Vagina (tissue), 2 donors: ENCODE data around the gene TRMU. TPM values are rescaled to one million over a fixed set of nuclear protein-coding genes. Genes with fewer than 3 reads are reported as not detected.

Experiments used
- DNase-seq, 2 donors: peaks; one replicate each; pipeline ENCODE4 v3.0.0-alpha.2; 2017; ENCODE audit errors: extremely low spot score in 2 of 2
- H3K27ac ChIP-seq: fragments of 200-600 bp; sonication (generic); one replicate; pipeline ENCODE4 v1.5.1; 2019
- H3K27me3 ChIP-seq: fragments of 200-600 bp; sonication (generic); one replicate; pipeline ENCODE4 v1.5.1; 2019
- H3K36me3 ChIP-seq, 2 donors: fragments of 200-600 bp; sonication (generic); one replicate each; pipeline ENCODE4 v1.5.1; 2017 to 2019
- H3K4me1 ChIP-seq: fragments of 200-600 bp; sonication (generic); one replicate; pipeline ENCODE4 v1.5.1; 2019
- H3K4me3 ChIP-seq, 2 donors: fragments of 200-600 bp; sonication (generic); 1 replicate in 1 of 2; 2 replicates in 1 of 2; pipeline ENCODE4 v1.5.1; 2016 to 2019
- H3K9me3 ChIP-seq: fragments of 200-600 bp; sonication (generic); one replicate; pipeline ENCODE4 v1.5.1; 2019
- POLR2A ChIP-seq, 2 donors: fragments of 450-650 bp; IDR thresholded peaks; one replicate each; pipeline ENCODE4 v1.6.1; 2017; ENCODE audit warnings: antibody characterized with exemption in 2 of 2, mild to moderate bottlenecking in 2 of 2, moderate library complexity in 2 of 2
- POLR2AphosphoS5 ChIP-seq, 2 donors: sonication (generic); formaldehyde crosslinking; IDR thresholded peaks; one replicate each; pipeline ENCODE4 v1.9.0; 2017; ENCODE audit warnings: antibody characterized with exemption in 2 of 2, mild to moderate bottlenecking in 2 of 2, low read depth in 1 of 2; ENCODE audit not compliant: insufficient read depth in 1 of 2
- intact Hi-C: fragments of 100-400 bp; cut with DNase I; formaldehyde crosslinking; loops from one replicate; pipeline ENCODE4 v1.15.1; 2023
- total RNA-seq: library from RNA; depleted of rRNA; stranded (reverse); fragments of >200 nt; gene quantifications from one replicate; pipeline ENCODE4 v1.2.3, GENCODE V29; 2016
- TF ChIP-seq, protein P1 (sequence below), 3 experiments: fragments of 450-650 bp in 2 of 3; fragments of 200-600 bp in 1 of 3; sonication (generic) in 1 of 3; IDR thresholded peaks; one replicate each; pipeline ENCODE4 v1.5.1; 2017 to 2019; ENCODE audit warnings: antibody characterized with exemption in 3 of 3, mild to moderate bottlenecking in 2 of 3, moderate library complexity in 2 of 3

Gene TRMU
- total RNA-seq, 1 donor from 2014 or later, result 37.1 TPM

DNA sequence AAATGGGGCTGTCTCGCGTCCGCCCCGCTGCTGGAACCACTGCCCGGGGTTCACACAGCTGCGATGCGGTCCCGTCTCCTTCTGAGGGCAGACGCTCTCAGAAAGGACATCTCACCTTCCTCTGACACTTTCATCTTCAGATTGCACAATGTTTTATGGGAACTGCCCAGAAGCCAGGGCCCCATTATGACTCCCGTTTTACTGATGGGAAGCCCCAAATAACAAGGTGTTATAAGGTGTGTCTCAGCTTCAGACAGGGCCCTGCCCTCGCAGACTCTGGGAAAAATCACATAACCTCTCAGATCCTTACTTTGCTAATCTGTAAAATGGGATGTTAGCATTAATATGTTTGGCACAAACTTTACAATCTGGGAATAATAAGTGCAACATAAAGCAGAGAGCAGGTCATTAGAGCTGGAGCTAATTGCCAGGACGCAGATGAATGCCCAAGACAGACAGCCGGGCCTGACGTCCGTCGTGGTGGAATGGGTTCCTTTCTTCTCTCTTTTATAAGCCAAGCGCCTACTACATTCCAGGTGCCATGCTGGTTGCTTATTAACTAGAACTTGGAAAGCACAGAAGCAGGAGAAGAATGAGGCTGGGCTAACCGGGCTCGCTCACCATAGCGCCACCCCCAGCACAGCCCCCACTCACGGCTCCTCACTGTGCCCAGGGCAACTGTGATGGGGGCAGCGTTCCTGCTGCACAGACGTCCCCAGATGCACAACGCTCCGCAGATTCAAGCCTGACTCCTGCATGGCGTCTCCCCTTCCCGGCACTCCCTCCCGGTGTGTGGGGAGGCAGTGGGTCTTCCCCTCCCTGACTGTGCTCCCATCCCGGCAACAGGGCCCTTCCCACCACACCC, 43.8 kb downstream of the TRMU start:
- Histone ChIP-seq H3K4me3 (no peak overlapping the region), H3K27ac (no peak overlapping the region), H3K36me3 (peaks cover 0 to 13% of the 10 kb centered on the region in 2 donors), H3K9me3 (no peaks in the 10 kb centered on the region), H3K27me3 (no peaks in the 10 kb centered on the region), H3K4me1 (peaks cover 6% of the 10 kb centered on the region)
- DNase-seq, result no peak
- intact Hi-C loops, result no loop called here
- TF ChIP-seq, protein P1, sequence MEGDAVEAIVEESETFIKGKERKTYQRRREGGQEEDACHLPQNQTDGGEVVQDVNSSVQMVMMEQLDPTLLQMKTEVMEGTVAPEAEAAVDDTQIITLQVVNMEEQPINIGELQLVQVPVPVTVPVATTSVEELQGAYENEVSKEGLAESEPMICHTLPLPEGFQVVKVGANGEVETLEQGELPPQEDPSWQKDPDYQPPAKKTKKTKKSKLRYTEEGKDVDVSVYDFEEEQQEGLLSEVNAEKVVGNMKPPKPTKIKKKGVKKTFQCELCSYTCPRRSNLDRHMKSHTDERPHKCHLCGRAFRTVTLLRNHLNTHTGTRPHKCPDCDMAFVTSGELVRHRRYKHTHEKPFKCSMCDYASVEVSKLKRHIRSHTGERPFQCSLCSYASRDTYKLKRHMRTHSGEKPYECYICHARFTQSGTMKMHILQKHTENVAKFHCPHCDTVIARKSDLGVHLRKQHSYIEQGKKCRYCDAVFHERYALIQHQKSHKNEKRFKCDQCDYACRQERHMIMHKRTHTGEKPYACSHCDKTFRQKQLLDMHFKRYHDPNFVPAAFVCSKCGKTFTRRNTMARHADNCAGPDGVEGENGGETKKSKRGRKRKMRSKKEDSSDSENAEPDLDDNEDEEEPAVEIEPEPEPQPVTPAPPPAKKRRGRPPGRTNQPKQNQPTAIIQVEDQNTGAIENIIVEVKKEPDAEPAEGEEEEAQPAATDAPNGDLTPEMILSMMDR (IDR thresholded peaks at IDR 0.05), result no peak
- TF ChIP-seq POLR2AphosphoS5 (IDR thresholded peaks at IDR 0.05; ENCODE audit: insufficient read depth in 1 of 2, low read depth in 1 of 2) (no peak), POLR2A (IDR thresholded peaks at IDR 0.05) (no peak)

DNA sequence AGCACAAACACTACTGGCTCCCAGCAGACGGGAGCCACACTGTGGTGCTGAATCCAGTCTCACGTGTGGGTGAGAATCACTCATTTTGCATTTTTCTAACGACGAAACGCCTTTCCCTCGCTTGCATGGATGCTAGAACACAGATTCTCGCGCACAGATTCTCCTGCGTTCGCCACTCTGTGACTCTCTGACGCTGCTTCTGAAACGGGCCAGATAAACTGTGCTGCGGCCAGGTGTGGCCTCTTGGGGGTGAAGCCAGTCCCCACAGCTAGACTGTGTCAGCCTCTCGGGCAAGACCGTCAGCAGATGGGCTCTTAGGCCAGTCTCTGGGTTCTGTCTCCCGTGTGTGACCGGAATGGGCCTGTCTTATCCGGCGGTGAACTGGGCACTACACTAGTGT, 44.6 kb downstream of the TRMU start:
- Histone ChIP-seq H3K4me3 (no peak overlapping the region), H3K4me1 (no peaks in the 10 kb centered on the region), H3K36me3 (peaks cover 0 to 13% of the 10 kb centered on the region in 2 donors), H3K27ac (no peak overlapping the region), H3K9me3 (no peaks in the 10 kb centered on the region), H3K27me3 (no peaks in the 10 kb centered on the region)
- TF ChIP-seq, protein P1 (IDR thresholded peaks at IDR 0.05), result no peak
- no peak for TF ChIP-seq POLR2AphosphoS5 (IDR thresholded peaks at IDR 0.05; ENCODE audit: insufficient read depth in 1 of 2, low read depth in 1 of 2)
- no peak for TF ChIP-seq POLR2A (IDR thresholded peaks at IDR 0.05)
- DNase-seq, result no peak
- intact Hi-C loops, result no loop called here

DNA sequence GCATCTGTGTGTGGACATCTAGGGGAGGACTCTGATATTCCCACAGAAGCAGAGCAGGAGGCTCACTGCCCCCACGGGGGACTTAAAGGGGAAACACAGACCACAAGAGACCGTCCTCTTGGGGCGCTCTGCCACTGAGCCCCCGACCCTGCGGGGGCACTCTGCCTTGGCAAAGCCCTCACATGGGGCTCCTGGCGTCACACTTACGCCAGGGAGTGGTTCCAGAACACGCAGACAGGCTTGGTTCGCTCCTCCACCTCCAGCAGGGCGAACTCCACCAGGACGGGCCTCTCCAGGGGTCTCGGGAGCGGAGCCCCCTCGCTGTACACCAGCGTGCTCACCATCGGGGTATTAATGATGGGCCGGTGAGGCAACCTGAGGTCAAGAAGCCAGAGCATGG, 45.1 kb downstream of the TRMU start:
- H3K36me3 ChIP-seq, result peaks cover 0 to 13% of the 10 kb centered on the region in 2 donors
- no peaks in the 10 kb centered on the region for H3K27me3 ChIP-seq
- H3K9me3 ChIP-seq, result no peaks in the 10 kb centered on the region
- H3K4me3 ChIP-seq, result no peak overlapping the region
- intact Hi-C loops, result no loop called here
- no peak overlapping the region for H3K27ac ChIP-seq
- TF ChIP-seq, protein P1 (IDR thresholded peaks at IDR 0.05), result no peak
- TF ChIP-seq POLR2A (IDR thresholded peaks at IDR 0.05), result no peak
- no peak for TF ChIP-seq POLR2AphosphoS5 (IDR thresholded peaks at IDR 0.05; ENCODE audit: insufficient read depth in 1 of 2, low read depth in 1 of 2)
- no peak for DNase-seq
- no peaks in the 10 kb centered on the region for H3K4me1 ChIP-seq

DNA sequence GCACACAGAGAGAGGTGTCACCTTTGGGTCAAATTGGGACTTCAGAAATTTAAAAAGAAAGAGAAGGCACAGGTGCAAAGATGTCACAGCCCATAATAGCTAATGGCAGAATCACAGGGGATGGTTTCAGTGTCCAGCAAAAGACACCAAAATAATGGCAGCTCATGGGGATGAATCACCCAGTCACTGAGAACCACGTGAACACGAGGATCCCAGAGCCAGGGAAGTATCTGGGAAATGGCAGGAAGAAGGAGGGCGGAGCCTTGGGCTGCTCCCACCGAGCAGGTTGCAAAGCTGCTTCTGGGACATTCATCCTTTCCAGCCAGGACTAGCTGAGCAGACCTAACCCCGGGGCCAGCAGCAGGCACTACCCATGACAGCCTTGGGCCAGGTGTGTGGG, 45.6 kb downstream of the TRMU start:
- no peak for TF ChIP-seq POLR2A (IDR thresholded peaks at IDR 0.05)
- TF ChIP-seq POLR2AphosphoS5 (IDR thresholded peaks at IDR 0.05; ENCODE audit: insufficient read depth in 1 of 2, low read depth in 1 of 2), result no peak
- TF ChIP-seq, protein P1 (IDR thresholded peaks at IDR 0.05), result no peak
- no peaks in the 10 kb centered on the region for H3K9me3 ChIP-seq
- no peak overlapping the region for H3K4me3 ChIP-seq
- H3K36me3 ChIP-seq, result peaks cover 0 to 9% of the 10 kb centered on the region in 2 donors
- no peaks in the 10 kb centered on the region for H3K4me1 ChIP-seq
- intact Hi-C loops, result no loop called here
- H3K27ac ChIP-seq, result no peak overlapping the region
- no peaks in the 10 kb centered on the region for H3K27me3 ChIP-seq
- DNase-seq, result no peak

DNA sequence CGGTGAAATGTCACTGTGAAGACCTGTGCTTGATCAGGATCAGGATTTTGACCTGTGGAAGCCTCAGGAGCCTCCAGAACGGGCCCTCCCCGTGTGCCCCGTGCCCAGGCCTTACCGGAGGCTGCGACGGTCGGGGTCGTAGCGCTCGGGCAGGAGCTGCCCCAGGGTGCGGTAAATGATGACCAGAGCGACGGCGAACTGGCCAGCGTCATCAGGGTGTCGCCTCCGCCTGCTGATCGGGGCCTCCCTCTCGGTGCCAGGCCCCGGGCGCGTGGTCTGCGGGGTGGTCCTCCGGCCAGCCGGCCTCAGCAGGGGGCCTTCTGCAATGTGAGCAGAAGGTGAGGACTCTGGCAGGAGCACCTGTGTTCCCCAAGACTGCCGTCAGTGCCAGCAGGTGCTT, 46.2 kb downstream of the TRMU start:
- Histone ChIP-seq H3K9me3 (no peaks in the 10 kb centered on the region), H3K27me3 (no peaks in the 10 kb centered on the region), H3K27ac (no peak overlapping the region), H3K4me3 (no peak overlapping the region), H3K36me3 (peaks cover 0 to 3% of the 10 kb centered on the region in 2 donors), H3K4me1 (no peaks in the 10 kb centered on the region)
- intact Hi-C loops, result no loop called here
- TF ChIP-seq POLR2AphosphoS5 (IDR thresholded peaks at IDR 0.05; ENCODE audit: insufficient read depth in 1 of 2, low read depth in 1 of 2), result no peak
- TF ChIP-seq, protein P1 (IDR thresholded peaks at IDR 0.05), result no peak
- TF ChIP-seq POLR2A (IDR thresholded peaks at IDR 0.05), result no peak
- DNase-seq, result no peak
